ENCODE results near the gene TOX2. TPM values are rescaled to one million over a fixed set of nuclear protein-coding genes. Genes with fewer than 3 reads are reported as not detected.

TOX2 gene
- total RNA-seq, 1 donor: 1.1 TPM

GRCh38 chr20:43955062-43955749 lies 40.6 kb downstream of the TOX2 start:
- Histone ChIP-seq H3K4me1 (ENCODE audit: insufficient read depth, low read length) (peaks cover 35% of the 10 kb centered on the region), H4K20me1 (ENCODE audit: insufficient read depth, low read length) (no peaks in the 10 kb centered on the region), H3K79me2 (ENCODE audit: insufficient read depth, low read length) (no peaks in the 10 kb centered on the region), H3K27ac (ENCODE audit: low read depth, low read length) (peak overlapping the region; percentile 92), H3K27me3 (ENCODE audit: insufficient read depth, low read length) (no peaks in the 10 kb centered on the region), H2AFZ (ENCODE audit: low read length) (peak overlapping the region; percentile 47), H3K4me3 (ENCODE audit: insufficient read depth, low read length) (no peak overlapping the region), H3K4me2 (ENCODE audit: insufficient read depth, low read length) (peak overlapping the region; percentile 77), H3K36me3 (ENCODE audit: insufficient read depth, low read length) (no peaks in the 10 kb centered on the region), H3K9me3 (ENCODE audit: low read depth, low read length) (no peaks in the 10 kb centered on the region)
- DNase-seq (ENCODE audit: insufficient read length, low spot score, missing footprints): peak; percentile 95
- no peak for TF ChIP-seq CTCF (IDR thresholded peaks at IDR 0.05; ENCODE audit: extremely low read depth, low read depth, low read length)

DNA sequence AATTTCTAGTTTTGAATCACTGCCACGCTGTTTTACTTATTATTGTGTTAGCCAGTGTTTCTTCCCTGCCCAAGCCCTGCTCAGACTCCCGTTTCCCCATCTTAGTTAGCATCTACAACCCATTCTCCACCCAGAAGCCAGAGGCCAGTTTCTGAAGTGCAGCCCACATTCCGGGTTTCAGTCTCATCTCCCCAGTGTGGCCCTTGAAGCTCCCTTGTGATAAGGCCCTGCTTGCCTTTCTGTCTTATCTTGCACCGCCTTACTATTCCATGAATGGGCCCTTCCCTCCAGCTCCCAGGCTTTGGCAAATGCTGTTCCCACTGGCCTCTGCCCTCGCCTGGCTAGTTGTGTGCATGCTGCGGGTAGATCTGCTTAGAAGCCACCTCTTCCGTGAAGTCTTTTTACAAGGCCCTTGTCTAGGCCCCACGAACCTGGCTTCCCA lies 41.1 kb downstream of the TOX2 start:
- H3K36me3 ChIP-seq (ENCODE audit: insufficient read depth, low read length): no peaks in the 10 kb centered on the region
- H3K4me2 ChIP-seq (ENCODE audit: insufficient read depth, low read length): peak overlapping the region; percentile 77
- no peaks in the 10 kb centered on the region for H3K27me3 ChIP-seq (ENCODE audit: insufficient read depth, low read length)
- peak overlapping the region; percentile 56 for H2AFZ ChIP-seq (ENCODE audit: low read length)
- peak; percentile 92 for DNase-seq (ENCODE audit: insufficient read length, low spot score, missing footprints)
- H4K20me1 ChIP-seq (ENCODE audit: insufficient read depth, low read length): no peaks in the 10 kb centered on the region
- H3K9me3 ChIP-seq (ENCODE audit: low read depth, low read length): no peaks in the 10 kb centered on the region
- H3K27ac ChIP-seq (ENCODE audit: low read depth, low read length): peak overlapping the region; percentile 92
- no peaks in the 10 kb centered on the region for H3K79me2 ChIP-seq (ENCODE audit: insufficient read depth, low read length)
- peak overlapping the region; percentile 11 for H3K4me3 ChIP-seq (ENCODE audit: insufficient read depth, low read length)
- TF ChIP-seq CTCF (IDR thresholded peaks at IDR 0.05; ENCODE audit: extremely low read depth, low read depth, low read length): no peak
- peaks cover 35% of the 10 kb centered on the region for H3K4me1 ChIP-seq (ENCODE audit: insufficient read depth, low read length)

DNA sequence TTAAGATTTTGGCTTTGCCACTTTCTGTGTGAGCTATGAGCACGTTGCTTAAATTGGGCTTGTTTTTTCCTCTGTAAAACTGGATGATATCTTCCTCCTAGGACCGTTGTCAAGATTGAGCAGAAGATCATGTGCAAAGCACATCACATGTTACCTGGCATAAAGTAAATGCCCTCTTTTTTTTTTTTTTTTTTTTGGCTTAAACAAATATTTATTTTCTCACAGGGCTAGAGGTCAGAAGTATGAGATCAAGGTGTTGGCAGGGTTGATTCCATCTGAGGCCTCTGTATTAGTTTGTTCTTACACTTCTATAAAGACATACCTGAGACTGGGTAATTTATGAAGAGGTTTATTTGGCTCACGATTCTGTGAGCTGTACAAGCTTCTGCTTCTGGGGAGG lies 42.7 kb downstream of the TOX2 start:
- no peak overlapping the region for H3K4me2 ChIP-seq (ENCODE audit: insufficient read depth, low read length)
- no peak for DNase-seq (ENCODE audit: insufficient read length, low spot score, missing footprints)
- no peak overlapping the region for H3K4me3 ChIP-seq (ENCODE audit: insufficient read depth, low read length)
- no peak overlapping the region for H3K27ac ChIP-seq (ENCODE audit: low read depth, low read length)
- H3K27me3 ChIP-seq (ENCODE audit: insufficient read depth, low read length): no peaks in the 10 kb centered on the region
- H3K9me3 ChIP-seq (ENCODE audit: low read depth, low read length): no peaks in the 10 kb centered on the region
- no peak for TF ChIP-seq CTCF (IDR thresholded peaks at IDR 0.05; ENCODE audit: extremely low read depth, low read depth, low read length)
- peaks cover 35% of the 10 kb centered on the region for H3K4me1 ChIP-seq (ENCODE audit: insufficient read depth, low read length)
- H2AFZ ChIP-seq (ENCODE audit: low read length): no peak overlapping the region
- H4K20me1 ChIP-seq (ENCODE audit: insufficient read depth, low read length): no peaks in the 10 kb centered on the region
- no peaks in the 10 kb centered on the region for H3K36me3 ChIP-seq (ENCODE audit: insufficient read depth, low read length)
- no peaks in the 10 kb centered on the region for H3K79me2 ChIP-seq (ENCODE audit: insufficient read depth, low read length)

DNA sequence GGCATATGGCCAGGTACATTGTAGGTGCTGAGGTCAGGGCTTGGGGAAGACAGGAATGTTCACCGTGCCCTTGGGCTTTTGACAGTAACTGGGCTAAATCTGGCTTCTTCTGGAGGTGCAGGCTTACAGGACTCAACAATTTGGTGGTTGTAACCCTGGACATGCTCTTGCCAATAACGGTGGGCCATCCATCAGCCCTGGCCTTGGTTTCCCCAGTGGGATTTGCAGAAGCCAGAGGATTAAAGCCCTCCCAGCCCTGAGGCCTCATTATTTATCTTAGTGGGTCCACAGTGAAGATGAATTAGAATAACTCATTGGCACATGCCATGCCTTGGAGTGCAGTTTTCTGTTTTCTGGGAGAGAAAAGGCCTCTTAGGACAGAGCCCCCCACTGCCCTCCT lies 44.0 kb downstream of the TOX2 start:
- no peaks in the 10 kb centered on the region for H3K27me3 ChIP-seq (ENCODE audit: insufficient read depth, low read length)
- no peaks in the 10 kb centered on the region for H4K20me1 ChIP-seq (ENCODE audit: insufficient read depth, low read length)
- no peak overlapping the region for H3K4me3 ChIP-seq (ENCODE audit: insufficient read depth, low read length)
- H2AFZ ChIP-seq (ENCODE audit: low read length): no peak overlapping the region
- DNase-seq (ENCODE audit: insufficient read length, low spot score, missing footprints): no peak
- no peaks in the 10 kb centered on the region for H3K79me2 ChIP-seq (ENCODE audit: insufficient read depth, low read length)
- no peak for TF ChIP-seq CTCF (IDR thresholded peaks at IDR 0.05; ENCODE audit: extremely low read depth, low read depth, low read length)
- H3K36me3 ChIP-seq (ENCODE audit: insufficient read depth, low read length): no peaks in the 10 kb centered on the region
- no peak overlapping the region for H3K4me2 ChIP-seq (ENCODE audit: insufficient read depth, low read length)
- peaks cover 33% of the 10 kb centered on the region for H3K4me1 ChIP-seq (ENCODE audit: insufficient read depth, low read length)
- no peaks in the 10 kb centered on the region for H3K9me3 ChIP-seq (ENCODE audit: low read depth, low read length)
- H3K27ac ChIP-seq (ENCODE audit: low read depth, low read length): no peak overlapping the region
